K562 (cell line): ENCODE measurements around the gene TAS2R13. TPM values are rescaled to one million over a fixed set of nuclear protein-coding genes. Genes with fewer than 3 reads are reported as not detected.
A peak's percentile ranks its signal among the peaks of the same experiment; 100 is the strongest.

Experiments
- ARID1B ChIP-seq: fragments of 450-650 bp; IDR thresholded peaks from 2 replicates; pipeline ENCODE4 v1.6.1; 2016; ENCODE audit warnings: antibody characterized with exemption, mild to moderate bottlenecking, inconsistent platforms
- CGGBP1 ChIP-seq: fragments of 250-450 bp; sonication (Bioruptor Pico); IDR thresholded peaks from 2 replicates; pipeline ENCODE4 v1.9.0; 2021; ENCODE audit warnings: mild to moderate bottlenecking
- CHD1 ChIP-seq: fragments of 200-600 bp; sonication (generic); IDR thresholded peaks from one replicate; pipeline ENCODE4 v1.6.1; 2012; ENCODE audit warnings: mild to moderate bottlenecking, moderate library complexity, low read length, inconsistent platforms
- COPS2 ChIP-seq: fragments of 450-650 bp; conservative IDR thresholded peaks from 2 replicates; pipeline ENCODE4 v1.6.1; 2016; ENCODE audit warnings: mild to moderate bottlenecking, moderate library complexity
- EP300 ChIP-seq: IDR thresholded peaks from 2 replicates; pipeline ENCODE4 v1.6.1; 2012; ENCODE audit warnings: low read length, improper control_type of control experiment
- ETV5 ChIP-seq: sonication (generic); formaldehyde crosslinking; IDR thresholded peaks from 2 replicates; pipeline ENCODE4 v1.4.0; 2020; ENCODE audit warnings: low read depth, mild to moderate bottlenecking, missing genetic modification reagents
- FOXA1 ChIP-seq: fragments of 450-650 bp; IDR thresholded peaks from 2 replicates; pipeline ENCODE4 v1.6.1; 2016; ENCODE audit warnings: mild to moderate bottlenecking, borderline replicate concordance
- FOXK2 ChIP-seq, 2 experiments: fragments of 450-650 bp; IDR thresholded peaks in 1 of 2; conservative IDR thresholded peaks in 1 of 2; 2 replicates each; pipeline ENCODE4 v1.6.1; 2016; ENCODE audit warnings: low read depth in 2 of 2, mild to moderate bottlenecking in 1 of 2
- GTF2E2 ChIP-seq: fragments of 200-800 bp; sonication (Bioruptor generic); IDR thresholded peaks from 2 replicates; pipeline ENCODE4 v1.6.1; 2016; ENCODE audit warnings: missing genetic modification characterization, missing compliant biosample characterization
- HNRNPH1 ChIP-seq: fragments of 200-400 bp; formaldehyde crosslinking; optimal IDR thresholded peaks from 2 replicates; pipeline ENCODE3; 2017; ENCODE audit warnings: low read depth, mild to moderate bottlenecking, low read length, moderate library complexity
- MEF2A ChIP-seq: IDR thresholded peaks from 2 replicates; pipeline ENCODE4 v1.6.1; 2011; ENCODE audit warnings: low read depth, mild to moderate bottlenecking, low read length, moderate library complexity; ENCODE audit not compliant: control insufficient read depth
- PHB ChIP-seq: fragments of 250-450 bp; sonication (Bioruptor Pico); IDR thresholded peaks from 2 replicates; pipeline ENCODE4 v1.5.0; 2021
- PHF21A ChIP-seq: fragments of 450-650 bp; IDR thresholded peaks from 2 replicates; pipeline ENCODE4 v1.6.1; 2017; ENCODE audit warnings: low read depth, borderline replicate concordance
- PML ChIP-seq: IDR thresholded peaks from 2 replicates; pipeline ENCODE4 v1.6.1; 2012; ENCODE audit warnings: low read length, inconsistent platforms
- RBM14 ChIP-seq: fragments of 200-400 bp; formaldehyde crosslinking; IDR thresholded peaks from 2 replicates; pipeline ENCODE4 v1.6.1; 2018; ENCODE audit warnings: low read depth, mild to moderate bottlenecking, low read length, moderate library complexity, borderline replicate concordance; ENCODE audit not compliant: insufficient read depth
- RCOR1 ChIP-seq, 2 experiments: IDR thresholded peaks; 2 replicates each; pipeline ENCODE4 v1.6.1; 2012; ENCODE audit warnings: low read depth in 2 of 2, low read length in 2 of 2, borderline replicate concordance in 1 of 2, improper control_type of control experiment in 1 of 2
- SETDB1 ChIP-seq: IDR thresholded peaks from one replicate; pipeline ENCODE4 v1.6.1; 2012; ENCODE audit warnings: low read length, control low read depth, inconsistent platforms
- SP1 ChIP-seq: sonication (generic); formaldehyde crosslinking; IDR thresholded peaks from 2 replicates; pipeline ENCODE4 v1.8.1; 2022; ENCODE audit warnings: mild to moderate bottlenecking, missing genetic modification reagents
- SP2 ChIP-seq: IDR thresholded peaks from 2 replicates; pipeline ENCODE4 v1.6.1; 2011; ENCODE audit warnings: mild to moderate bottlenecking, low read depth, low read length, moderate library complexity; ENCODE audit not compliant: poor library complexity, severe bottlenecking; ENCODE audit errors: extremely low read depth
- SRSF9 ChIP-seq: fragments of 200-400 bp; formaldehyde crosslinking; IDR thresholded peaks from 2 replicates; pipeline ENCODE4 v1.6.1; 2017; ENCODE audit warnings: low read depth, low read length, borderline replicate concordance
- TFAM ChIP-seq: fragments of 250-450 bp; sonication (Bioruptor Pico); conservative IDR thresholded peaks from 2 replicates; pipeline ENCODE4 v1.5.0; 2021; ENCODE audit warnings: mild to moderate bottlenecking, moderate library complexity
- TFE3 ChIP-seq: fragments of 450-650 bp; formaldehyde crosslinking; IDR thresholded peaks from 2 replicates; pipeline ENCODE4 v1.4.0; 2020; ENCODE audit warnings: mild to moderate bottlenecking, mixed read lengths
- ZC3H11A ChIP-seq: IDR thresholded peaks from 2 replicates; pipeline ENCODE4 v1.6.1; 2012; ENCODE audit warnings: low read depth, low read length, improper control_type of control experiment
- ZFX ChIP-seq: sonication (generic); formaldehyde crosslinking; IDR thresholded peaks from 2 replicates; pipeline ENCODE4 v1.8.0; 2022; ENCODE audit warnings: mild to moderate bottlenecking, missing genetic modification reagents, moderate library complexity
- ZNF133 ChIP-seq: fragments of 250-450 bp; sonication (Bioruptor Pico); IDR thresholded peaks from 2 replicates; pipeline ENCODE4 v1.4.0; 2020; ENCODE audit warnings: mild to moderate bottlenecking
- ZNF655 ChIP-seq: fragments of 250-450 bp; sonication (Bioruptor Pico); IDR thresholded peaks from 2 replicates; pipeline ENCODE4 v1.5.0; 2021
- polyA plus RNA-seq, 8 experiments: library from polyadenylated mRNA; depleted of rRNA in 4 of 8; stranded (reverse) in 5 of 8; unstranded in 3 of 8; fragments of >200 nt; fragmentation: Nextera tagmentation in 2 of 8; fragmentation: Illumina TruSeq in 1 of 8; extraction: Ambion mirVana in 2 of 8; extraction: Trizol in 1 of 8; gene quantifications; 2 replicates each; pipeline versions ENCODE4 v1.2.1 to v1.2.3, GENCODE V29; 2011 to 2014; ENCODE audit warnings: inconsistent platforms in 1 of 8, missing spikeins in 1 of 8
- total RNA-seq, 7 experiments: library from RNA; depleted of rRNA in 6 of 7; stranded (reverse); fragments of >200 nt in 6 of 7; fragmentation: Illumina TruSeq in 2 of 7; extraction: Trizol in 2 of 7; gene quantifications; 2 replicates each; pipeline versions ENCODE4 v1.2.1 to v1.2.3, GENCODE V29; 2011 to 2021; ENCODE audit warnings: low replicate concordance in 1 of 7

TAS2R13 gene
- total and polyA plus RNA-seq, 9 of the 15 experiments (the other 6 are each of a cell fraction or from before 2014, with no cell fraction given), result 0.07 to 1.4 (median 0.52) TPM; not detected in 3

- TF ChIP-seq PHF21A (no peak), CGGBP1 (no peak), MEF2A (no peak), FOXA1 (no peak), RCOR1 (IDR thresholded peaks at IDR 0.05; ENCODE audit: borderline replicate concordance in 1 of 2, low read depth in 2 of 2, low read length in 2 of 2) (no peak), FOXK2 (conservative IDR thresholded peaks at IDR 0.05 in 1 of 2, IDR thresholded peaks at IDR 0.05 in 1 of 2; ENCODE audit: low read depth in 2 of 2) (0 out of 4 replicates have a peak, but pooled peaks of 1 of the 2 experiments have one; percentile 34), ZC3H11A (no peak), TFE3 (CRISPR knock-in tag) (no peak), SP2 (no peak), ARID1B (peak; percentile 49), GTF2E2 (tag) (no peak), SRSF9 (no peak), CHD1 (no peak), ZFX (CRISPR knock-in tag) (no peak), ZNF655 (CRISPR knock-in tag) (no peak), COPS2 (no peak), ETV5 (CRISPR knock-in tag) (no peak), RBM14 (no peak), EP300 (no peak; the same call in 1 of the 2 replicates), TFAM (CRISPR knock-in tag) (no peak), SP1 (CRISPR knock-in tag) (no peak), ZNF133 (no peak), HNRNPH1 (no peak), PML (no peak), SETDB1 (no peak), PHB (CRISPR knock-in tag) (no peak)
These were observed 7.9 kb downstream of the TAS2R13 start (continued) for GRCh38 chr12:10901427-10901826.
